Stimulated activated CD4-positive, alpha-beta T cell treated with anti-CD3 and anti-CD28 coated beads, TNF-alpha, amount 100 ng/mL, for 1 hour (primary cell): ENCODE measurements around the gene XRCC3.

Experiments
- DNase-seq, 3 donors: peaks; one replicate each; pipeline ENCODE4 v3.0.0-alpha.2; 2020; ENCODE audit warnings: low read depth in 3 of 3, low spot score in 1 of 3

XRCC3 gene

GRCh38 chr14:103726474-103726873, 11.2 kb upstream of the XRCC3 start:
- no peak for DNase-seq

- DNase-seq, result no peak
Observed at GRCh38 chr14:103725739-103726395, 10.6 kb upstream of the XRCC3 start.

- DNase-seq, result no peak
Observed at GRCh38 chr14:103725001-103725682, 9.9 kb upstream of the XRCC3 start.

- DNase-seq, result no peak
Observed at GRCh38 chr14:103724116-103724515, 8.9 kb upstream of the XRCC3 start.

GRCh38 chr14:103723748-103724081, 8.5 kb upstream of the XRCC3 start:
- DNase-seq, result no peak

GRCh38 chr14:103721334-103722120, 6.3 kb upstream of the XRCC3 start:
- DNase-seq, result no peak

- no peak for DNase-seq
Observed at GRCh38 chr14:103719751-103720150, 4.5 kb upstream of the XRCC3 start.

GRCh38 chr14:103718572-103718971, 3.3 kb upstream of the XRCC3 start:
- no peak for DNase-seq

GRCh38 chr14:103716899-103717411, 1.7 kb upstream of the XRCC3 start:
- no peak for DNase-seq

- DNase-seq, result peak in 1 of 3 donors; percentile 14
Observed at GRCh38 chr14:103716091-103716801, 995 bp upstream of the XRCC3 start.

GRCh38 chr14:103714063-103714724, 1.1 kb downstream of the XRCC3 start:
- DNase-seq, result no peak

- no peak for DNase-seq
Observed at GRCh38 chr14:103713304-103714062, 1.8 kb downstream of the XRCC3 start.

- no peak for DNase-seq
Observed at GRCh38 chr14:103712633-103713247, 2.5 kb downstream of the XRCC3 start.

- no peak for DNase-seq
Observed at GRCh38 chr14:103711516-103712431, 3.5 kb downstream of the XRCC3 start.

GRCh38 chr14:103710771-103711377, 4.4 kb downstream of the XRCC3 start:
- no peak for DNase-seq

GRCh38 chr14:103709814-103710213, 5.4 kb downstream of the XRCC3 start:
- no peak for DNase-seq

GRCh38 chr14:103708750-103709187, 6.5 kb downstream of the XRCC3 start:
- DNase-seq, result no peak
